Liver (tissue), 9 donors: Measurements from ENCODE around the gene TSPOAP1. TPM values are rescaled to one million over a fixed set of nuclear protein-coding genes. Genes with fewer than 3 reads are reported as not detected.

Experiments
- DNase-seq: peaks from one replicate; pipeline ENCODE4 v3.0.0-alpha.2; 2017; ENCODE audit warnings: low spot score
- H3K27ac ChIP-seq, 2 donors: one replicate each; pipeline ENCODE4 v1.7.0; 2013; ENCODE audit warnings: inconsistent platforms in 2 of 2, low read length in 2 of 2, control low read depth in 1 of 2, low read depth in 1 of 2, mild to moderate bottlenecking in 1 of 2
- H3K27me3 ChIP-seq, 4 donors: one replicate each; pipeline versions ENCODE4 v1.6.1 to v1.7.0; 2013; ENCODE audit warnings: low read length in 3 of 4, inconsistent platforms in 1 of 4, mild to moderate bottlenecking in 1 of 4, moderate library complexity in 1 of 4; ENCODE audit not compliant: control insufficient read depth in 4 of 4, insufficient read depth in 4 of 4
- H3K36me3 ChIP-seq, 4 donors: one replicate each; pipeline versions ENCODE4 v1.6.1 to v1.7.0; 2013; ENCODE audit warnings: low read length in 3 of 4, mild to moderate bottlenecking in 3 of 4, low read depth in 1 of 4, moderate library complexity in 1 of 4; ENCODE audit not compliant: control insufficient read depth in 4 of 4, insufficient read depth in 3 of 4
- H3K4me1 ChIP-seq, 4 donors: one replicate each; pipeline versions ENCODE4 v1.6.1 to v1.7.0; 2013; ENCODE audit warnings: low read length in 3 of 4, mild to moderate bottlenecking in 3 of 4, moderate library complexity in 1 of 4; ENCODE audit not compliant: control insufficient read depth in 4 of 4, insufficient read depth in 4 of 4
- H3K4me3 ChIP-seq, 3 donors: one replicate each; pipeline versions ENCODE4 v1.6.1 to v1.7.0; 2013; ENCODE audit warnings: low read length in 3 of 3, control low read depth in 1 of 3, low read depth in 1 of 3, mild to moderate bottlenecking in 1 of 3
- H3K9ac ChIP-seq, 2 donors: one replicate each; pipeline ENCODE4 v1.7.0; 2013; ENCODE audit warnings: low read length in 2 of 2, mild to moderate bottlenecking in 2 of 2, moderate library complexity in 2 of 2, control low read depth in 1 of 2, low read depth in 1 of 2
- H3K9me3 ChIP-seq, 4 donors: one replicate each; pipeline versions ENCODE4 v1.6.1 to v1.7.0; 2013; ENCODE audit warnings: low read length in 3 of 4; ENCODE audit not compliant: control insufficient read depth in 4 of 4
- FOXA1 ChIP-seq: IDR thresholded peaks from 2 replicates; pipeline ENCODE4 v1.6.1; 2016; ENCODE audit warnings: antibody characterized with exemption
- FOXA2 ChIP-seq: IDR thresholded peaks from 2 replicates; pipeline ENCODE4 v1.6.1; 2016; ENCODE audit warnings: antibody characterized with exemption
- GABPA ChIP-seq, 2 donors: IDR thresholded peaks in 1 of 2; conservative IDR thresholded peaks in 1 of 2; 2 replicates each; pipeline ENCODE4 v1.6.1; 2016; ENCODE audit warnings: antibody characterized with exemption in 2 of 2, mild to moderate bottlenecking in 1 of 2, moderate library complexity in 1 of 2
- HNF4A ChIP-seq, 2 donors: conservative IDR thresholded peaks; 2 replicates each; pipeline ENCODE4 v1.6.1; 2016; ENCODE audit warnings: antibody characterized with exemption in 2 of 2, mild to moderate bottlenecking in 2 of 2
- JUND ChIP-seq, 2 donors: IDR thresholded peaks; 2 replicates each; pipeline ENCODE4 v1.6.1; 2016; ENCODE audit warnings: antibody characterized with exemption in 2 of 2
- NR2F2 ChIP-seq: IDR thresholded peaks from 2 replicates; pipeline ENCODE4 v1.6.1; 2016; ENCODE audit warnings: antibody characterized with exemption
- RAD21 ChIP-seq, 2 donors: IDR thresholded peaks; 2 replicates each; pipeline ENCODE4 v1.6.1; 2016; ENCODE audit warnings: antibody characterized with exemption in 2 of 2, mild to moderate bottlenecking in 2 of 2
- RXRA ChIP-seq, 2 donors: IDR thresholded peaks; 2 replicates each; pipeline ENCODE4 v1.6.1; 2017 to 2018; ENCODE audit warnings: antibody characterized with exemption in 2 of 2, mild to moderate bottlenecking in 1 of 2
- WGBS: extraction: QIAGEN DNeasy Blood & Tissue Kit; methylation state at CpG from one replicate; pipeline ENCODE4 v1.1.7; 2013; 5-methylcytosine and 5-hydroxymethylcytosine counted together
- polyA plus RNA-seq, 2 donors: library from polyadenylated mRNA; stranded (reverse) in 1 of 2; unstranded in 1 of 2; fragments of 200-250 nt in 1 of 2; fragments of >200 nt in 1 of 2; fragmentation: Nextera tagmentation in 1 of 2; extraction: Ambion mirVana in 1 of 2; gene quantifications; one replicate each; pipeline versions ENCODE4 v1.2.1 to v1.2.3, GENCODE V29; 2013 to 2015
- total RNA-seq, 2 donors: library from RNA; depleted of rRNA; stranded (reverse); fragments of >200 nt; gene quantifications; one replicate each; pipeline ENCODE4 v1.2.3, GENCODE V29; 2014
- TF ChIP-seq, protein P1 (sequence below): fragments of 150-350 bp; IDR thresholded peaks from 2 replicates; pipeline ENCODE4 v1.5.1; 2017; ENCODE audit warnings: improper control_type of control experiment, low read depth, low read length; ENCODE audit not compliant: missing input control
- TF ChIP-seq, protein P2 (sequence below): IDR thresholded peaks from 2 replicates; pipeline ENCODE4 v1.6.1; 2016; ENCODE audit warnings: antibody characterized with exemption, mild to moderate bottlenecking
- TF ChIP-seq, protein P3 (sequence below): IDR thresholded peaks from 2 replicates; pipeline ENCODE4 v1.6.1; 2016; ENCODE audit warnings: antibody characterized with exemption
- donor health status: healthy.
- donor health status: healthy.
- donor health status: healthy.
- donor health status: healthy.
- donor health status: healthy.

TSPOAP1 gene
- total and polyA plus RNA-seq, 4 donors = 1.5 to 4.6 (median 2.6) TPM

DNA sequence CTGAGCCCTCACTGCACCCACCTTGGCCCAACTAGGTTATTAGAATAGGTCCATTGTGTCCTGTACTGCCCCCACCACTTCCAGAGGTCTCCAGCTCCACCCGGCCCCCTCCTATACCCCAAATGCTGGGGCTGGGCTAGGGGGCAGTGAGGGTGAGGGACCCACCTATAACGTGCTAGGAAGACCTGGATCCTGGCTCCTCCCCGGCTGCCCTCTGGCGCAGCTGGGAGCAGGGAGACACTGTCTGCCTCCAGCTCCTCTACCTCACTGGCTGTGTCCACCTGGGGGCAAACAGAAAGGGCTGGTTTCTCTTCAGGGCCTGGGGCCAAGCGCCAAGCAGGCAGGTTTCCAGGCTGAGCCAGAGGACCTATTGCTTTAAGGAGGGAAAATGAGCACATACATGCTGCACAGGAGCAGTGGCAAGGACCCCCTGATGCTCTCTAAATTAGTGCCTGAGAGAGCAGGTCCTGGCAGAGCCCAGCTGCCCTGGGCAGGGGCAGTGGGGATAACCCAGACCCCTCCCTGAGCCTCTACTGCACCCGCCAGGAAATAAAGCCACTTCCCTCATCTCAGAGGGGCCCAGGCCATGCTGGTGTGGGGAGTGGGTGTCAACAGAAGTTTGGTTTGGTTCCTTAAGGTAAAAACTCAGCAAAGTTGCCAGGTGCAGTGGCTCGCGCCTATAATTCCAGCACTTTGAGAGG is 12.2 kb downstream of the TSPOAP1 start:
- DNase-seq = peak; percentile 28
- H3K9me3 ChIP-seq = no peaks in the 10 kb centered on the region
- TF ChIP-seq, protein P1, sequence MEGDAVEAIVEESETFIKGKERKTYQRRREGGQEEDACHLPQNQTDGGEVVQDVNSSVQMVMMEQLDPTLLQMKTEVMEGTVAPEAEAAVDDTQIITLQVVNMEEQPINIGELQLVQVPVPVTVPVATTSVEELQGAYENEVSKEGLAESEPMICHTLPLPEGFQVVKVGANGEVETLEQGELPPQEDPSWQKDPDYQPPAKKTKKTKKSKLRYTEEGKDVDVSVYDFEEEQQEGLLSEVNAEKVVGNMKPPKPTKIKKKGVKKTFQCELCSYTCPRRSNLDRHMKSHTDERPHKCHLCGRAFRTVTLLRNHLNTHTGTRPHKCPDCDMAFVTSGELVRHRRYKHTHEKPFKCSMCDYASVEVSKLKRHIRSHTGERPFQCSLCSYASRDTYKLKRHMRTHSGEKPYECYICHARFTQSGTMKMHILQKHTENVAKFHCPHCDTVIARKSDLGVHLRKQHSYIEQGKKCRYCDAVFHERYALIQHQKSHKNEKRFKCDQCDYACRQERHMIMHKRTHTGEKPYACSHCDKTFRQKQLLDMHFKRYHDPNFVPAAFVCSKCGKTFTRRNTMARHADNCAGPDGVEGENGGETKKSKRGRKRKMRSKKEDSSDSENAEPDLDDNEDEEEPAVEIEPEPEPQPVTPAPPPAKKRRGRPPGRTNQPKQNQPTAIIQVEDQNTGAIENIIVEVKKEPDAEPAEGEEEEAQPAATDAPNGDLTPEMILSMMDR = no peak
- TF ChIP-seq FOXA2 = no peak
- H3K4me3 ChIP-seq = no peak overlapping the region
- 90% methylated on average over 8 of the region's 8 CpGs for WGBS
- H3K36me3 ChIP-seq = peaks cover 0 to 2% (median 0%) of the 10 kb centered on the region in 4 donors
- H3K27me3 ChIP-seq = no peaks in the 10 kb centered on the region
- H3K4me1 ChIP-seq = no peaks in the 10 kb centered on the region
- H3K27ac ChIP-seq = no peak overlapping the region
- no peak overlapping the region for H3K9ac ChIP-seq

DNA sequence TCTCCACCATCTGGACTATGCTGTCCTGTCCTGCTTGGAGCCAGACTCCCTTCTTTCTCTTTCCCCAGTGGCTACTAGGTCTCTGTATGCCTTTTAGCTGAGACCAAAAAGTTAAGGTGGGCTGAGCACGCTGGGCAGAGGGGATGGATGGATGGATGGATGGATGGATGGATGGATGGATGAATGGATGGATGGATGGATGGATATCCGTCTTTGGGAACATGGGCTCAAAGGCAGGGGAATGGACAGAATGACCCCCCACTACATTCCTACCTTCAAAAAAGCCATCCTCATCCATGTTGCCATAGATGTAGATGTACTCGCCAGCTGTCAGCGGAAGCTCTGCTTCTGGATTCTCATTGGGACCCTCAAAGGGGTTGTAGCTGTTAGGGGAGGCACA is 12.8 kb downstream of the TSPOAP1 start:
- Histone ChIP-seq H3K4me1 (no peaks in the 10 kb centered on the region), H3K9ac (no peak overlapping the region), H3K4me3 (no peak overlapping the region), H3K36me3 (peaks cover 0 to under 1% (median 0%) of the 10 kb centered on the region in 4 donors), H3K9me3 (no peaks in the 10 kb centered on the region), H3K27me3 (no peaks in the 10 kb centered on the region), H3K27ac (no peak overlapping the region)
- no peak for TF ChIP-seq RAD21 (IDR thresholded peaks at IDR 0.05)
- TF ChIP-seq, protein P2, sequence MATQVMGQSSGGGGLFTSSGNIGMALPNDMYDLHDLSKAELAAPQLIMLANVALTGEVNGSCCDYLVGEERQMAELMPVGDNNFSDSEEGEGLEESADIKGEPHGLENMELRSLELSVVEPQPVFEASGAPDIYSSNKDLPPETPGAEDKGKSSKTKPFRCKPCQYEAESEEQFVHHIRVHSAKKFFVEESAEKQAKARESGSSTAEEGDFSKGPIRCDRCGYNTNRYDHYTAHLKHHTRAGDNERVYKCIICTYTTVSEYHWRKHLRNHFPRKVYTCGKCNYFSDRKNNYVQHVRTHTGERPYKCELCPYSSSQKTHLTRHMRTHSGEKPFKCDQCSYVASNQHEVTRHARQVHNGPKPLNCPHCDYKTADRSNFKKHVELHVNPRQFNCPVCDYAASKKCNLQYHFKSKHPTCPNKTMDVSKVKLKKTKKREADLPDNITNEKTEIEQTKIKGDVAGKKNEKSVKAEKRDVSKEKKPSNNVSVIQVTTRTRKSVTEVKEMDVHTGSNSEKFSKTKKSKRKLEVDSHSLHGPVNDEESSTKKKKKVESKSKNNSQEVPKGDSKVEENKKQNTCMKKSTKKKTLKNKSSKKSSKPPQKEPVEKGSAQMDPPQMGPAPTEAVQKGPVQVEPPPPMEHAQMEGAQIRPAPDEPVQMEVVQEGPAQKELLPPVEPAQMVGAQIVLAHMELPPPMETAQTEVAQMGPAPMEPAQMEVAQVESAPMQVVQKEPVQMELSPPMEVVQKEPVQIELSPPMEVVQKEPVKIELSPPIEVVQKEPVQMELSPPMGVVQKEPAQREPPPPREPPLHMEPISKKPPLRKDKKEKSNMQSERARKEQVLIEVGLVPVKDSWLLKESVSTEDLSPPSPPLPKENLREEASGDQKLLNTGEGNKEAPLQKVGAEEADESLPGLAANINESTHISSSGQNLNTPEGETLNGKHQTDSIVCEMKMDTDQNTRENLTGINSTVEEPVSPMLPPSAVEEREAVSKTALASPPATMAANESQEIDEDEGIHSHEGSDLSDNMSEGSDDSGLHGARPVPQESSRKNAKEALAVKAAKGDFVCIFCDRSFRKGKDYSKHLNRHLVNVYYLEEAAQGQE = no peak
- TF ChIP-seq, protein P1 = no peak
- no peak for TF ChIP-seq NR2F2
- no peak for DNase-seq
- WGBS = 97% methylated on average over 4 of the region's 4 CpGs

DNA sequence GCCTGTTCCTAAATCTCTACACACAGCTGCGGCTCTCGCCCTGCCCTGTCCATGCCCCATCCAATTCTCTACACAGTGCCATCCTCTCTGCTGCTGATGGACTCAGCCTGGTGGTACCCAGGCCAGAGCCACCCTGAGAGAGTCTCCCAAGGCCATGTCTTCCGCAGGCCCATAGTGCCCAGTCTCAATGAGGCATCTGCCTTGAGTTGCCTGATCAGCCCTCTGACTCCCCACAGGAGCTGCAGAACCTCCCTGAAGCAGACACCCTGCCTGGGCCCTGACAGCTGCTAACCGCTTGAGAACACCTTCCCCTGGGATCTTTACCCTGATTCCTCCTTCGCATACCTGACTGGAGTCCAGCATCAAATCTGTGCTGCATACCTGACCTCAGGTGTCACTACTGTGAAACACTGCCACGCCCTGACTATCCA is 13.3 kb downstream of the TSPOAP1 start:
- peak; percentile 29 for DNase-seq

More for the DNA sequence above, 13.3 kb downstream of the TSPOAP1 start:
- Histone ChIP-seq H3K4me1 (no peaks in the 10 kb centered on the region), H3K27ac (no peak overlapping the region), H3K9me3 (no peaks in the 10 kb centered on the region), H3K9ac (no peak overlapping the region), H3K4me3 (no peak overlapping the region), H3K27me3 (no peaks in the 10 kb centered on the region), H3K36me3 (no peaks in the 10 kb centered on the region)
- 93% methylated on average over 6 of the region's 6 CpGs for WGBS
- TF ChIP-seq HNF4A (conservative IDR thresholded peaks at IDR 0.05) (no peak), GABPA (IDR thresholded peaks at IDR 0.05 in 1 of 2, conservative IDR thresholded peaks at IDR 0.05 in 1 of 2) (no peak), RXRA (IDR thresholded peaks at IDR 0.05) (no peak), FOXA2 (no peak), FOXA1 (no peak), JUND (IDR thresholded peaks at IDR 0.05) (no peak)
- TF ChIP-seq, protein P3, sequence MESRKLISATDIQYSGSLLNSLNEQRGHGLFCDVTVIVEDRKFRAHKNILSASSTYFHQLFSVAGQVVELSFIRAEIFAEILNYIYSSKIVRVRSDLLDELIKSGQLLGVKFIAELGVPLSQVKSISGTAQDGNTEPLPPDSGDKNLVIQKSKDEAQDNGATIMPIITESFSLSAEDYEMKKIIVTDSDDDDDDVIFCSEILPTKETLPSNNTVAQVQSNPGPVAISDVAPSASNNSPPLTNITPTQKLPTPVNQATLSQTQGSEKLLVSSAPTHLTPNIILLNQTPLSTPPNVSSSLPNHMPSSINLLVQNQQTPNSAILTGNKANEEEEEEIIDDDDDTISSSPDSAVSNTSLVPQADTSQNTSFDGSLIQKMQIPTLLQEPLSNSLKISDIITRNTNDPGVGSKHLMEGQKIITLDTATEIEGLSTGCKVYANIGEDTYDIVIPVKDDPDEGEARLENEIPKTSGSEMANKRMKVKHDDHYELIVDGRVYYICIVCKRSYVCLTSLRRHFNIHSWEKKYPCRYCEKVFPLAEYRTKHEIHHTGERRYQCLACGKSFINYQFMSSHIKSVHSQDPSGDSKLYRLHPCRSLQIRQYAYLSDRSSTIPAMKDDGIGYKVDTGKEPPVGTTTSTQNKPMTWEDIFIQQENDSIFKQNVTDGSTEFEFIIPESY = no peak
- TF ChIP-seq, protein P2 = no peak
